Keratinocyte (primary cell): ENCODE data around the gene BTBD17.

Source experiments
- CTCF ChIP-seq, 3 experiments: IDR thresholded peaks in 1 of 3; conservative IDR thresholded peaks in 1 of 3; optimal IDR thresholded peaks in 1 of 3; 2 replicates in 2 of 3; 3 replicates in 1 of 3; pipeline versions ENCODE3 to v1.5.1; 2011; ENCODE audit warnings: low read length in 3 of 3, mild to moderate bottlenecking in 3 of 3, moderate library complexity in 2 of 3, control low read depth in 1 of 3, inconsistent platforms in 1 of 3; ENCODE audit not compliant: insufficient read depth in 2 of 3; ENCODE audit errors: extremely low read depth in 1 of 3
- EZH2 ChIP-seq: IDR thresholded peaks from one replicate; pipeline ENCODE4 v1.6.1; 2012; ENCODE audit warnings: inconsistent platforms, mild to moderate bottlenecking, low read length, moderate library complexity

- TF ChIP-seq CTCF (optimal IDR thresholded peaks at IDR 0.05 in 1 of 3, IDR thresholded peaks at IDR 0.05 in 1 of 3, conservative IDR thresholded peaks at IDR 0.05 in 1 of 3; ENCODE audit: extremely low read depth in 1 of 3, insufficient read depth in 2 of 3, low read length in 3 of 3) (no peak), EZH2 (no peak)
Observed at GRCh38 chr17:74340470-74341023, 21.1 kb downstream of the BTBD17 start.
